Activated CD4-positive, alpha-beta T cell treated with anti-CD3 and anti-CD28 coated beads, Interleukin-2, amount 50 U/mL, for 16 hours (primary cell): Measurements from ENCODE around the gene KSR1.

Source experiments
- DNase-seq: peaks from one replicate; pipeline ENCODE4 v3.0.0-alpha.2; 2020

KSR1 gene

DNA sequence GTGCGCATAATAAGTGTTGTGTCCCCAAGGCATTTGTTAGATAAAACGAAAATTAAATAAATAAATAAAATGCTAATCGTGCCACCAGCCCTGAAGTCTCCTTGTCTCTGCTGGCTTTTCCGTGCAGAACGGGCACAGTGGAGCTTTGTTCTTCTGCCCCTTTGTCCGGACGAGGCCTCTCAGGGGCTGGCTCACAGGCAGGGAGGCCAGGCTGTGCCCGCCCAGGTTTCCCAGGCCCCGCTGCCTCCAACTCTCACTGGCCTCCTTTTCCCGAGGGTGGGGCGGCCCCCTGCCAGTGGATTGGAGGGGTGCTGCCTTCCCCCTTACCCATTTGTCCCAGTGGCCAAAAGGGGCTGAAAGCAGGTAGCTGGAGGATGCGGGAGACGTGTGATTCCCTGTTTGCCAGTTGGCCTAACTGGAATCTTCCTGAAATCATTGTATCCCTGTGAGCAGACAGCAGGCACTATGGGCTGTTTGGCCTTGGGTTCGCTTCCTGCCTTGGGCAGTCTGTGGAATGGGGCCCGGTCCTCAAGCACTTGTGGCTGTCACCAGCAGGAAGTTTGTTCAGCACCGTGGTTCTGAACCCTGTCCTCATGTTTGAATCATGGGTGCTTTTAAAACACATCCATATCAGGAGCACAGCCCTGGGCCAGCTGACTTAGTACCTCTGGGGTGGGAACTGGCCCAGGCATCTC, 64.4 kb downstream of the KSR1 start:
- no peak for DNase-seq

DNA sequence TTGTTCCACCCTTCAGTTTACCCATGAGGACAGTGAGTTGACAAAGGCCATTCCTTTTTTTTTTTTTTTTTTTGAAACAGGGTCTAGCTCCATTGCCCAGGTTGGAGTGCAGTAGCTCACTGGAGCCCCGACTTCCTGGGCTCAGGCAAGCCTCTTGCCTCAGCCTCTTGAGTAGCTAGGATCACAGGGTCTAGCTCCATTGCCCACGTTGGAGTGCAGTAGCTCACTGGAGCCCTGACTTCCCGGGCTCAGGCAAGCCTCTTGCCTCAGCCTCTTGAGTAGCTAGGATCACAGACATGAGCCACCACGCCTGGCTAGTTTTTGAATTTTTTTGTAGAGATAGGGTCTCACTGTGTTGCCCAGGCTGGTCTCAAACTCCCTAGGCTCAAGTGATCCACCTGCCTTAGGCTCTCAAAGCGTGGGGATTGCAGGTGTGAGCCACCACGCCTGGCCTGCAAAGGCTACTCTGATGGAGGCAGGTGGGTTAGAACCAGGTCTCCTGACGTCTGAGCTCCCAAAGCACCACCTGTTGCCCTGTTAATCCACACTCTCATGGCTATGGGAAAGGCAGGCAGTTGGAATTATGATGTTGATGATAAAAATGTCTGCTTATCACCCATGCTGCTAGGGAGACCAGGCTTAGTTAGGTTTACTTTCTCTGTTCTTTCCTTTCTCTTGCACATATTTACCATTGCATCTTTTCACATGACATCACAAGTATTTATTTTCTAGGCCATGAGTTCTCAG, 65.2 kb downstream of the KSR1 start:
- no peak for DNase-seq

DNA sequence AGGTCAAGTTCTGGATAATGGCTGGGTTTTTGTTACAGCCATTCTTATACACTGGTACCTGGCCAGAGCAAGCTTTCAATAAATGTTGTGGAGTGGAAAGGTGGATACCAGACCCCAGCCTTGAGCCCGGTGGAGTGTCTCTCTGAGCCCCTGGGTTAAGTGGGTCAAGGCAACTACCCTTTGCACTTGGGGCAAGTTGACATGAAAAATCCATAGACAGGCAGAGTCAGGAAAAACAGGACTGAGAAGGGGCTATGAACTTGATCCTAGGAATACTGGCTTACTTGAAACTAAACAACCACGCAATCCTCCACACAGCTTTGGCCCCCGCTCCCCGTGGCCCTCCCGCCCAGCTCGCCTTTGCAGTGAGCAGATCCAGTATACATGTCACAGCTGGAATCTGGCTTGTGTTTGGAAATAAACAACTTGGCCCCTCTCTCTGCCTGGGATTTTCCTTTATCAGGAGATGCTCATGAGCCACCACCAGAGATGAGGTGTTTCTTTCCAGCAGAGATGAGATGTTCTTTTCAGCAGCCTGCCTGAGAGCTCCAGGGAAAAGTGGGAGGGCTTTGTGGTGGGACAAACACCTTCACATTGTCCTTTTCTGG, 65.9 kb downstream of the KSR1 start:
- DNase-seq = no peak

DNA sequence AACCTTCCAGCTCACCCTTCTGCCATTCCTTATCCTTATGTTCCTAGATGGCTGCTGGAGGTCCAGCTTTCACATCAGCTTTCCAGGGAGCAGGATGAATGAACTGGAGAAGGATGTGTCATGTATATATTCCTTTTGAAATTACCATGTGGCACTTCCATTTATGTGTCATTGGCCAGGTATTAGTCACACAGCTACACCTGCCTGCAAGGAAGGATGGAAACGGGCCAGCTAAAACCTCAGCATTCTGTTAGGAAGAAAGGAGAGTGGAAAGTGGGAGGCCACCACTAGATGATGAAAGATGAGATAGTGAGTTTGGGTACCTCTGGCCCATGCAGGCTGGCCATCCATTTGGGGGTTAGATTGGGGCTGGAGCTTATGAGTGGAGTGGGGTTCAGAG, 67.5 kb downstream of the KSR1 start:
- peak; percentile 34 for DNase-seq

DNA sequence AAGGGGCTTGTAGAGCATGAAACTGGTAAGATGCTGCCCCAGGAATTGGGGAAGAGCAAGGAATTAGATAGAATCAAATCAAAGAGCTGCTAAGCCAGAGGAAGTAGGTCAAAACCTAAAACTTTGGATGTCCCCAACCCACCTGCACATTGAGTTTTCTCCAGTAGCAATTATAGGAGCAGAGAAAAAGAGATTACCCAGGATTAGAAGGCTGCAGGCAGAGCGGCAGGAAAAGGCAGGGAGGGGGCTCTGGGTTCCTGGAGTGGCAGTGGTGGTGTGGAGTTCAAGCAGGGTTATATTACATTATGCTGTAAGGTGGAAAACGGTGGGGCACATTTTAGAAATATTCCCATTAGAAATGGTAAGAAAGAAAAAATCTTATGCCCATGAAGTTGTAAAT, 68.3 kb downstream of the KSR1 start:
- no peak for DNase-seq

DNA sequence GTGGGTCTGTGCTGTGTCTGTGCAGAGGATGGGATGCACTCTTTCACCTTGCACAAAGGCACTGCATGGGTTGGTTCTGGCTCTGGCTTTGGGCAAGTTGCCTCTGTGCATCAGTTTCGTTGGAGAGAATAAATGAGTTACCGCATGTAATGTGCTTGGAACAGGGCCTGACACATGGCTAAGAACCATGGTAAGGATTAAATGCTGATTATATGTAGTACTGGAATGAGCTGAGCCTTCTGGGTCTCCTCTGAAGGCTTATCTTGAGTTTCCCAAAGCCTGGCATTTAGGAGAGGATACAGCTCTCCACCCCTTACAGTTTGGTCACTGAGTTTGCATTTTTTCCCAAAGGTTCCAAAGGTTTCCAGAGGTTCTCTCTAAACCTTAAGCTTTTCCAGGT, 69.1 kb downstream of the KSR1 start:
- DNase-seq = no peak

DNA sequence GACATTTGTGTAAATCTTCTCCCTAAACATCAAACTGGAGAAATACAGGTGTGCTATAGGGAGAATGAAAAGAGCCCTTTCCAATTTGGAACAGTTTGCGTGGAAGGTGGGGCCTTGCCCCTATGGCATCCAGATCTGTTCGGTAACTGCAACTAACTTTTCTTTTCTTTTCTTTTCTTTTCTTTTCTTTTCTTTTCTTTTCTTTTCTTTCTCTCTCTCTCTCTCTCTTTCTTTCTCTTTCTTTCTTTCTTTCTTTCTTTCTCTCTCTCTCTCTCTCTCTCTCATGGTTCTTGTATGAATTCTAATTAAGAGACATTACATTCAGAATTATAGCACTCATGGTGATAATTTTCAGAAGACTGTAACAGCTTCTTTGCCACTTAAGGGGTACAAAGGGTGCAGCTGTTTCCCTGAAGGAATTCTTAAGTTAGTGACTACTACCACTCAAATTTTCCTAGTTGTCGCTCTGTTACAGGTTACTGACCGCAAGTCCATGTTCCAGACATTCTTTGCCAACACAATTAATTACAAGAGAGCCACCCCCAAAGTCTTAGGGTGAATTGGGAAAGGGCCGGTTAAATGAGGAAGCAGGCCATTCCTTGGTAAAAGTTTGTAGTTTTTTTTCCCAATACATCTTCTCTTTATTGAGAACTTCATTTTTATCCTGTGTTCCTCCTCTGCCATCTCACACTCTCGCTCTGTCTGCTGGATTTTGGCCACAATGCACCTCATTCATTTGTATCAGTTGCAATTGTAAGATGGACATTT, 69.8 kb downstream of the KSR1 start:
- DNase-seq = no peak

DNA sequence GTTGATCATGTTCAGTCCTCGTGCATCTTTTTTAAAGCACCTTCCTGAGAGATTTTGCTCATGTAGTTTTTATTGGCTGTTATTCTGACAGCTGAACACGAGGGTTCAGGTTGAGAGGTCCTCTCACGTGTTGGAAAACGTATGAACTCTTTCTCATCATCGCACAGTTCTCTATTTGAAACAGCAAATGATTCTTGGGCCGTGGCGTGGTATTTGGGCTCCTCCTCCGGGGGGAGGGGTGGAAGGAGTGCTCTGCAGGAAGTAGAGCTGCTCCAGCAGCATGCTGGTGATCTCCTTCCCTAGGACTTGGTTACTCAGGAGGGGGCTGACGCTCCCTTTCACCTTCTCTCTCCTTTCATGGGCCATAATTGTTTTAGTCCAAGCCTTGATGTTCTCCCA, 70.4 kb downstream of the KSR1 start:
- DNase-seq = peak; percentile 83

DNA sequence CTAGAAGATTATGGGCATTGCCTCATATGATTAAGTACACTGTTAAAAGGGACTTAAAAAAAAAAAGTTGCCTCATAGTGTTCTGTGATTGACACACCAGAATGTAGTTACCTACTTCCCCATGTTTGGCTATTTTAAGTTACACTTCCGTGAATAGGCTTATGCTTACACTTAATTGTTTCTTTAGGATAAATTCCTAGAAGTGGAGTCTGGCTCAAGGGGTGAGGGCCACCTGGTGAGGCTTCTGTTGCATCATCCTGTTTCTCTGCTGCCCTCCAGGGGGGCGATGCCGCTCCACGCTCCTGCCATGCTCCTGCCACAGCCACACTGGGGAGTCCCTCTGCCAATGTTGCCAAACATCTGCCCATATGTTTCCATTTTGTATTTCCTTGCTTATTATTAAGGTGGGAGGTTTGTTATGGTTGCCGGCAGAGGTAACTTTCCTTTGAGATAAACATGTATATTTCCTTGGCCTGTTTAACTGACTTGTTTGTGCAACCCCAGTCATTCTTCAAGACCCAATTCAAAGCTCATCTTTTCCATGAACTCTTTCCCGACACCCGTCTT, 73.1 kb downstream of the KSR1 start:
- peak; percentile 23 for DNase-seq

DNA sequence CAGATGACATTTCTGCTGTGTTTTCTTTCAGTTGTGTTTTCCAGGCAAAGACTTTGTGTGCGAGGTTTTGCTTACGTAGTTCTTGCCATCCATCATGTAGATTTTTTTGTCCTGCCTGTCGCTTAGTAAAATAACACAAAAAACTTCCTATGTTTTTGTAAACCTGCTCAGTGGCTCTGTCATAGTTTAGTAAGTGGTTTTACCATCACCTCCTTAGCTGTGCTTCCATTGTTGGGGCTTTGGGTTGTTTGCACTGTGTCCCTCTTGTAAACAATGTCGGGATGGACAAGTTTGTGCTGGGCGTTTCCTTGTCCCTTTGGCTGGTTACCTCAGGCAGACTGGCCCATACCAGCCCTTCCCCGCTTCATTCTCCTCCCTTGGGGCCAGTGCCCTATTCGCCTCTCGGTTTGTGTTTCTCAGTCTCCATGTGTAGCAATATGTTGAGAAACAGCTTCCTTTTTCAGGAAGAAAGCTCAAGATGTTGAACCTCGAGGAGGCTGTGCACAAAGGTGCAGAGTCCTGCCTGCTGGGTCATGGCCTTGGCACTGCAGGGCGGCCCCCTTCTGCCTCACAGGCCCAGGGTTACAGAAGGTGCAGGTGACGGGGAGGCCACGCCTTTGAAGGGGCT, 74.6 kb downstream of the KSR1 start:
- DNase-seq = no peak

DNA sequence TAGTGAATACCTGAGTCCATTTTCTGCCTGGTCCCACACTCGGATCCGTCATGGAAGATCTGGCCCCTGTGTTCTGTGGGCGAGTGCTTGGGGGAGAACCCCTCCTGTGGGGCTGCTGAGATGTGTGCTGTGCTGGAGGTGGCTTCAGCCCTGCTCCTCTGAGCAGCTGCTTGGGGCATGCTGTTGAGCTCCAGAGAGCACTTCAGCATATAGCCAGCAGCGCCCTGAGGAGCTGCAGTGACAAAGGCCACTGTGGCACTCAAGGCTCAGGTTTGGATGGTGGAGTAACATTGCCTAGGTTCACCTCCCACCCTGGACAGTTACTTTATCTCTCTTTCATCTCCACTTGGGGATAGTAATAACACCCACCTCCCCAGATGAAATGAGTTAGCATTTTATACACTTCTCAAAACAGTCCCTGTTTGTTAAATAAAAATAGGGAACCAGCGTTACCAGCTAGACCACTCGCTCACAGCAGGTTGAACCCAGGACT, 75.3 kb downstream of the KSR1 start:
- no peak for DNase-seq

DNA sequence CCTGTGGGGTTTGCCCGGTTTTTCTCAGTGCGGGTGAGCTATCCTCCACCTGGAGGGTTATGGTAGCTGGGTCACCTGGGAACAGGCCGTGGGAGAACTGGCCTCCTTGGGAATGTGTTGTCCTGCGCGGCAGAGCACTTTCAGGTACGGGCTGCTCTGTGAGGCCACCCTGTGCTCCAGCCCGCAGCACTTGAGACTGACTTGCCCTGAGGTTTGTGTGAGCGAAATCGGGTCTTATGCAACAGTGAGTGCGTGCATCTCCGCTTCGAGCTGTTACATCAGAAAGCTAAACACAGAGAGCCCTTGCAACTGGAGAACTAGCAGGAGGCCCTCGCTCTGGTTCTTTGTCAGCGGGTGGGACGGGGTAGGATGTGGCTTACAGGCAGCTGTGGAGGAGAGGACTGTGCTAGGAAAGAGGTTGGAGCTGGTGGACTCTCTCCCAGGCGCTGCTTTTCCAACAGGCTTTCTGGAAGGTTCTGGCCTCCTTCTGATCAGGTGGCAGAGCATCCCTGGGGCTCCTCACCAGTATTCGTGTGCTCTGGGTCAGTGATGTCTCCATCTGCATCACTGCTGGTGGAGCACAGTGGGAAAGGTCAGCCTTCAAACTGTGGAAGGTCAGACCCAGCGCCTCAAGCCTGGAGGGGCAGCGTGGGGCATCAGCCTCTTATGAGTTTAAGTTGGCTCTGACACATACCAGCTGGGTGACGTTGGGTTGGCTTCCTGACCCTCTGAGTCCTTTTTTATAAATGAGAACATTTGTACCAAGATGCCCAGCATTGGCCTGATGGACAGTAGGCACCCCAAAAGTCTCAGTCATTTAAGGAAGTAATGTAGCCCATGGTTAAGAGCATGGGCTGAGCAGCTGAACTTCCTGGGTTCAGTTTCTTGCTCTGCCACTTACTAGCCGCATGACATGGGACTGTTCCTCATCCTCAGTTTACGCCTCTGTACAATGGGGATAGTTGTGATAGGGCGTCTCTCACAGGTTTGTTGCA, 76.3 kb downstream of the KSR1 start:
- peak; percentile 47 for DNase-seq

DNA sequence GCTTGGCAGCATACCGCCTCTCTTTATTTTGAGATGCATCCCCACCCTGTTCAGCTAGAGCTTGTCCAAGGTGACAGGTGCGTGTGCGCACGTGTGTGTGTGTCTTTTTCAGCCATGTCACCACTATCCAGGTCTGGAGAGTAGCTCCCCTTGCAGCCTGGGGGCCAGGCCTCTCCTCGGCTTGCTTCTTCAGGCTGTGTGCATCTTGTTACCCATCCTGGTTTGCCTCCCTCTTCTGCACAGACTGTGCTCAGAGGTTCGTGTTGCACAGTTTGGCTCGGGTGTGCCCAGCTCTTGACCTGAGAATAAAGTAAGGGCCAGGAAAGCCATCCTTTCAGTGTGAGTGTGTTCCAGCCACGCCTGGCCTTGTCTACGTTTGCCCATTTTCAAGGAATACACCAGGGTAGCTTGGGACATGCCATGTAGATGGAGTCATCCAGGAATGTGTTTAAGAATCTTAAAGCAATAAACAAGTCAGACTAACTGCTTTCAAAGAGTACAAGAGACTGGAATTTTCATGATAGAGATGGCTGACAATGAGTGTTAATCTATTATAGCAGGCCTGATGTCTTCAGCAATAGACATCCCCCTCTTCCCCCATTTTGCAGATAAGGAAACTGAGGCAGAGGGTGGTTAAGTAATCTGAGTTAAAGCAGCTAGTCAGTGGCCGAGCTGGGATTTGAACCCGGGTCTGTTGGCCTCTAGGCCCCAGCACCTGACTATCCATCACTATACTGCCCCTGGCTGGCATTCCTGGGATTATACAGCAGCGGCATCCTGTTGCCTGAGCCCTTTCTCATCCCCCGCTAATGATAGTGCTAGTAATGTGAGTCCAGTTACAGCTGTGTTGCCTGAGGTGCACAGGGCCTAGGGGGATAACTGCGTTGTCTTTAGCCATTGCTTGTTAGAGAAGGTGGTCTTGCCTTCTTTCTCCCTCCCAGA, 77.9 kb downstream of the KSR1 start:
- no peak for DNase-seq

DNA sequence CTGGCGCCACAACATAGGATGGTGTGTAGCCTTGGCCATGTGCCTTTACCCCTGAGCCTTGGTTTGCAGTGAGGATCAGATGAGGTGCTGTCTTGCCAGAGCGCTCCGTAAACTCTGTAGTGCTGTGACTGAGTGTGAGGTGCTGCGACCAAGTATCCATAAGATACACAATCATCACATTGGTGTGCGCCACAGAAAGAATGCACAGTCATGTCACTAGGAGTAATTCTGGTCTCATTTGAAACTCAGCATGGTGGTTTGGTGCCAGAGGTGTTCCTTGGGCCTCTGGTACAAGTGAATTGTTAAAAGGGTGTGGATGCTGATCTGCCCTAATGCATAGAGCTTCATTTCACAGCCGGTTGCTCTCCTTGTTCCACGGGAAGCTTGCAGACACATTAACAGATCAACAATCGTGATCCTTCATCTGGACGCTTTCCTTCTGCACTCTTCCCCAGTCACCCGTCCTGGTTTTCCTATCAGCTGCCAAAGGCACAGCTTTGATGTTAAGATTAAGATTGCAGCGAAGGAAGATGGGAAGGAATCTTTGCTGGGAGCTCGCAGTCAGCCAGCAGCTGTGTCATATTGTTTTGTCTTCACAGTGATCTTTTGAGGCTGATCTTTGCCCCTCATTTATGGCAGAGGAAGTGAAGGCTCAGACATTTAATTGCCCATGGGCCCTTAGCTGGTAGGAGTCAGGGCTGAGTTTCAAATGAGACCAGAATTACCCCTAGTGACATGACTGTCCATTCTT, 79.1 kb downstream of the KSR1 start:
- no peak for DNase-seq

DNA sequence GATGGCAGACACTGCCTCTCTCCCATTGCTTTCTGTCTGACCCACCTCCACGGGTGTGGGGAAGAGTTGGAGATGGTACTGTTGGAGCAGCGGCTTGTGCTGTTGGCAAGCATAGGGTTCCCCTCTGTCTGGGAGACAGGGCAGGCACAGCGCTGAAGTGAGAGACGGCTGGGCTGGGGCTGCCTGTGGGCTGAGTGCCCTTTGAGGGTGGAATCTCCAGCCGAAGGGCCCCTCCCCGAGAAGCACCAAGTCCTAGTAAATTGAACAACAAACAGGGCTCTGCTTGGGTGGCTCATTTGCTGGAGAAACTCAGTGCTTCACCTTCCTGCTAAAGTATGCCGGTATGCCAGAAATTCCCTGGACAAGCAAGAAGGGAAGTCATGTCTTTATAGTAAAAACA, 79.7 kb downstream of the KSR1 start:
- DNase-seq = no peak

DNA sequence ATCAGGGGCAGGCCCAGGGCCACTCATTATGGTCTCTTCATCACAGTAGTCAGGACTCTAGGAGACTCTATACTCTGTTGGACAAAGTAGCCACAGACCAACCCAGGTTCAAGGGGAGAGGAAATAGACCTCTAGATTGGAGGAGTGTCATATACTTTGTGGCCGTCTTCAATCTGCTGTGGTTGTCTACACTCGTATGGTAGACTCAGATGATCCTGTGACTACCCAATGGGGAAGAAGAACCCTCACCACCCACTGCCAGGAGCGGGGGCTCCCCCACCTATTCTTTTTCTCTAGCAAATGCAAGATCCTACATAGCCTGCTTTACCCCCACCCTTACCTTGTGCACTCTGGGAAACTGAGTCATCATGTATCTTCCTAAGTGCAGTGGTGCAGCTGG, 80.5 kb downstream of the KSR1 start:
- no peak for DNase-seq

DNA sequence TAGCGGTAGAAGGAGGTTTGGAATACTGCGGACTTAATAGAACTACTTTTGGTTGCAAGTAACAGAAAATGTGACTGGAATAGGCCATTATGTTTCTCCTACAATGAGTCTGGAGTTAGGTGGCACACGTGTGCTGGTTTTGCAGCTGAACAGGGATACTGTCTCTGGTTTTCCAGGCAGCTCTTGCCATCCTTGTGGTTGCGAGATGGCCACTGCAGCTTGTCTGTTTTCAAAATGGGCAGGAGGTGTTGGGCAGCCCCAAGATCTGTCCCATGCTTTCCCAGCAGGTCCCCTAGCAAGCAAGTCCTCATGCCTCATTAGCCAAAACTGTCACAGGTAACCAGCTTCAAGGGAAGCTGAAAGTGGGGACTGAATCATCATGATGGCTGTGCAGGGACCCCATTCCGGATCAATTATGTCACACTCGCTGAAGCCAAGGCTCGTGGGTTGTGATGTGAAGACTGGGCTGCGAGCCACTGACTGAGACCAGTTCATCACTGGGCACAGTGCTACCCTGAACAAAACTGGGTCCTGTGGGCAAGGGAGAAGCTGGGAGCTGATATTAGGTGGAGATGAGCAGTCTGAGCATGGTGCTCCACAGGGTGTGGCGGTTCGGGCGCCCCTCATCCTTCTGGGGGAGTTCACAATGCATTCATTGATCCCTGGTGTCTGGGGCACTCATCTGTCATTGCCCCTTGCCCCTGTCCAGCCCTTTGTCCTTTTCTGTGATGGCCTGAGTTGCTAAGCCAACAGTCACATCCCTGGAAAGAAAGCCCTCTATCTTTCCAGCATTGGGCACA, 82.1 kb downstream of the KSR1 start:
- DNase-seq = no peak

DNA sequence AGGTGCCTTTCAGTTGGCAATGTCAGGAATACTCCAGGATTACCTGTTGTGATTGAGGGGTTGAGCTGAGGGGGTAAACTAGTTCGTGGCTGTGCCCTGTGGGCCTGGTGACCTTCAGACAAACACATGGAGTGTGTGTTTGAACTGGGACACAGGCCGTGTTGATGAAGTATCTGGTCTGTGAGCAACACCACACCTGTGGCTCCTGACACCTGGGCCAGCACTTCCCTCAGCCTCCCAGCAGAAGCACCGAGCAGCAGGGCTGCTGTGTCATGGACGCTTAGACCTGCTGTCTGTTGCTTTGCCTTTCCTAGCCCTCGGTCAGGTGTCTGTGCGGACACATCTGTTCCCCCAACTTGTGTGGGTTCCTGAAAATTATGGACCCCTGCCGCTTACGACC, 82.9 kb downstream of the KSR1 start:
- no peak for DNase-seq
